Liver (tissue), 9 donors: ENCODE data around the gene ACTN1. TPM values are rescaled to one million over a fixed set of nuclear protein-coding genes. Genes with fewer than 3 reads are reported as not detected.

Source experiments
- DNase-seq: peaks from one replicate; pipeline ENCODE4 v3.0.0-alpha.2; 2017; ENCODE audit warnings: low spot score
- H3K27ac ChIP-seq, 2 donors: one replicate each; pipeline ENCODE4 v1.7.0; 2013; ENCODE audit warnings: inconsistent platforms in 2 of 2, low read length in 2 of 2, control low read depth in 1 of 2, low read depth in 1 of 2, mild to moderate bottlenecking in 1 of 2
- H3K27me3 ChIP-seq, 4 donors: one replicate each; pipeline versions ENCODE4 v1.6.1 to v1.7.0; 2013; ENCODE audit warnings: low read length in 3 of 4, inconsistent platforms in 1 of 4, mild to moderate bottlenecking in 1 of 4, moderate library complexity in 1 of 4; ENCODE audit not compliant: control insufficient read depth in 4 of 4, insufficient read depth in 4 of 4
- H3K36me3 ChIP-seq, 4 donors: one replicate each; pipeline versions ENCODE4 v1.6.1 to v1.7.0; 2013; ENCODE audit warnings: low read length in 3 of 4, mild to moderate bottlenecking in 3 of 4, low read depth in 1 of 4, moderate library complexity in 1 of 4; ENCODE audit not compliant: control insufficient read depth in 4 of 4, insufficient read depth in 3 of 4
- H3K4me1 ChIP-seq, 4 donors: one replicate each; pipeline versions ENCODE4 v1.6.1 to v1.7.0; 2013; ENCODE audit warnings: low read length in 3 of 4, mild to moderate bottlenecking in 3 of 4, moderate library complexity in 1 of 4; ENCODE audit not compliant: control insufficient read depth in 4 of 4, insufficient read depth in 4 of 4
- H3K4me3 ChIP-seq, 3 donors: one replicate each; pipeline versions ENCODE4 v1.6.1 to v1.7.0; 2013; ENCODE audit warnings: low read length in 3 of 3, control low read depth in 1 of 3, low read depth in 1 of 3, mild to moderate bottlenecking in 1 of 3
- H3K9ac ChIP-seq, 2 donors: one replicate each; pipeline ENCODE4 v1.7.0; 2013; ENCODE audit warnings: low read length in 2 of 2, mild to moderate bottlenecking in 2 of 2, moderate library complexity in 2 of 2, control low read depth in 1 of 2, low read depth in 1 of 2
- H3K9me3 ChIP-seq, 4 donors: one replicate each; pipeline versions ENCODE4 v1.6.1 to v1.7.0; 2013; ENCODE audit warnings: low read length in 3 of 4; ENCODE audit not compliant: control insufficient read depth in 4 of 4
- ATF3 ChIP-seq: IDR thresholded peaks from 2 replicates; pipeline ENCODE4 v1.6.1; 2016; ENCODE audit warnings: antibody characterized with exemption
- FOXA1 ChIP-seq: IDR thresholded peaks from 2 replicates; pipeline ENCODE4 v1.6.1; 2016; ENCODE audit warnings: antibody characterized with exemption
- FOXA2 ChIP-seq: IDR thresholded peaks from 2 replicates; pipeline ENCODE4 v1.6.1; 2016; ENCODE audit warnings: antibody characterized with exemption
- HNF4A ChIP-seq, 2 donors: conservative IDR thresholded peaks; 2 replicates each; pipeline ENCODE4 v1.6.1; 2016; ENCODE audit warnings: antibody characterized with exemption in 2 of 2, mild to moderate bottlenecking in 2 of 2
- HNF4G ChIP-seq: IDR thresholded peaks from 2 replicates; pipeline ENCODE4 v1.6.1; 2016; ENCODE audit warnings: antibody characterized with exemption
- JUND ChIP-seq, 2 donors: IDR thresholded peaks; 2 replicates each; pipeline ENCODE4 v1.6.1; 2016; ENCODE audit warnings: antibody characterized with exemption in 2 of 2
- NR2F2 ChIP-seq: IDR thresholded peaks from 2 replicates; pipeline ENCODE4 v1.6.1; 2016; ENCODE audit warnings: antibody characterized with exemption
- RAD21 ChIP-seq, 2 donors: IDR thresholded peaks; 2 replicates each; pipeline ENCODE4 v1.6.1; 2016; ENCODE audit warnings: antibody characterized with exemption in 2 of 2, mild to moderate bottlenecking in 2 of 2
- SP1 ChIP-seq: IDR thresholded peaks from 2 replicates; pipeline ENCODE4 v1.6.1; 2018; ENCODE audit warnings: antibody characterized with exemption, mild to moderate bottlenecking
- TAF1 ChIP-seq: conservative IDR thresholded peaks from 2 replicates; pipeline ENCODE4 v1.6.1; 2016; ENCODE audit warnings: antibody characterized with exemption, mild to moderate bottlenecking
- ZBTB33 ChIP-seq: IDR thresholded peaks from 2 replicates; pipeline ENCODE4 v1.6.1; 2016; ENCODE audit warnings: antibody characterized with exemption
- WGBS: extraction: QIAGEN DNeasy Blood & Tissue Kit; methylation state at CpG from one replicate; pipeline ENCODE4 v1.1.7; 2013; 5-methylcytosine and 5-hydroxymethylcytosine counted together
- polyA plus RNA-seq, 2 donors: library from polyadenylated mRNA; stranded (reverse) in 1 of 2; unstranded in 1 of 2; fragments of 200-250 nt in 1 of 2; fragments of >200 nt in 1 of 2; fragmentation: Nextera tagmentation in 1 of 2; extraction: Ambion mirVana in 1 of 2; gene quantifications; one replicate each; pipeline versions ENCODE4 v1.2.1 to v1.2.3, GENCODE V29; 2013 to 2015
- total RNA-seq, 2 donors: library from RNA; depleted of rRNA; stranded (reverse); fragments of >200 nt; gene quantifications; one replicate each; pipeline ENCODE4 v1.2.3, GENCODE V29; 2014
- TF ChIP-seq, protein P1 (sequence below): IDR thresholded peaks from 2 replicates; pipeline ENCODE4 v1.6.1; 2016; ENCODE audit warnings: antibody characterized with exemption, mild to moderate bottlenecking
- TF ChIP-seq, protein P2 (sequence below): IDR thresholded peaks from 2 replicates; pipeline ENCODE4 v1.6.1; 2016; ENCODE audit warnings: antibody characterized with exemption
- TF ChIP-seq, protein P3 (sequence below): fragments of 150-350 bp; IDR thresholded peaks from 2 replicates; pipeline ENCODE4 v1.5.1; 2017; ENCODE audit warnings: improper control_type of control experiment, low read depth, low read length; ENCODE audit not compliant: missing input control
- donor health status: healthy.
- donor health status: healthy.
- donor health status: healthy.
- donor health status: healthy.
- donor health status: healthy.

The ACTN1 gene
- total and polyA plus RNA-seq, 4 donors = 36.2 to 100 (median 63.1) TPM

GRCh38 chr14:68846466-68846865 is 132.6 kb downstream of the ACTN1 start:
- TF ChIP-seq JUND (IDR thresholded peaks at IDR 0.05) (no peak), ZBTB33 (no peak), FOXA1 (no peak), RAD21 (IDR thresholded peaks at IDR 0.05) (no peak), ATF3 (no peak), NR2F2 (no peak), SP1 (no peak)
- TF ChIP-seq, protein P1, sequence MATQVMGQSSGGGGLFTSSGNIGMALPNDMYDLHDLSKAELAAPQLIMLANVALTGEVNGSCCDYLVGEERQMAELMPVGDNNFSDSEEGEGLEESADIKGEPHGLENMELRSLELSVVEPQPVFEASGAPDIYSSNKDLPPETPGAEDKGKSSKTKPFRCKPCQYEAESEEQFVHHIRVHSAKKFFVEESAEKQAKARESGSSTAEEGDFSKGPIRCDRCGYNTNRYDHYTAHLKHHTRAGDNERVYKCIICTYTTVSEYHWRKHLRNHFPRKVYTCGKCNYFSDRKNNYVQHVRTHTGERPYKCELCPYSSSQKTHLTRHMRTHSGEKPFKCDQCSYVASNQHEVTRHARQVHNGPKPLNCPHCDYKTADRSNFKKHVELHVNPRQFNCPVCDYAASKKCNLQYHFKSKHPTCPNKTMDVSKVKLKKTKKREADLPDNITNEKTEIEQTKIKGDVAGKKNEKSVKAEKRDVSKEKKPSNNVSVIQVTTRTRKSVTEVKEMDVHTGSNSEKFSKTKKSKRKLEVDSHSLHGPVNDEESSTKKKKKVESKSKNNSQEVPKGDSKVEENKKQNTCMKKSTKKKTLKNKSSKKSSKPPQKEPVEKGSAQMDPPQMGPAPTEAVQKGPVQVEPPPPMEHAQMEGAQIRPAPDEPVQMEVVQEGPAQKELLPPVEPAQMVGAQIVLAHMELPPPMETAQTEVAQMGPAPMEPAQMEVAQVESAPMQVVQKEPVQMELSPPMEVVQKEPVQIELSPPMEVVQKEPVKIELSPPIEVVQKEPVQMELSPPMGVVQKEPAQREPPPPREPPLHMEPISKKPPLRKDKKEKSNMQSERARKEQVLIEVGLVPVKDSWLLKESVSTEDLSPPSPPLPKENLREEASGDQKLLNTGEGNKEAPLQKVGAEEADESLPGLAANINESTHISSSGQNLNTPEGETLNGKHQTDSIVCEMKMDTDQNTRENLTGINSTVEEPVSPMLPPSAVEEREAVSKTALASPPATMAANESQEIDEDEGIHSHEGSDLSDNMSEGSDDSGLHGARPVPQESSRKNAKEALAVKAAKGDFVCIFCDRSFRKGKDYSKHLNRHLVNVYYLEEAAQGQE = no peak
- TF ChIP-seq, protein P2, sequence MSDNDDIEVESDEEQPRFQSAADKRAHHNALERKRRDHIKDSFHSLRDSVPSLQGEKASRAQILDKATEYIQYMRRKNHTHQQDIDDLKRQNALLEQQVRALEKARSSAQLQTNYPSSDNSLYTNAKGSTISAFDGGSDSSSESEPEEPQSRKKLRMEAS = no peak
- H3K4me1 ChIP-seq = peaks cover 5 to 31% (median 11%) of the 10 kb centered on the region in 4 donors
- H3K9ac ChIP-seq = no peak overlapping the region
- H3K27me3 ChIP-seq = no peaks in the 10 kb centered on the region
- H3K9me3 ChIP-seq = no peaks in the 10 kb centered on the region
- H3K36me3 ChIP-seq = no peaks in the 10 kb centered on the region
- H3K27ac ChIP-seq = no peak overlapping the region
- 86% methylated on average over 3 of the region's 3 CpGs for WGBS
- no peak for DNase-seq
- H3K4me3 ChIP-seq = no peak overlapping the region

DNA sequence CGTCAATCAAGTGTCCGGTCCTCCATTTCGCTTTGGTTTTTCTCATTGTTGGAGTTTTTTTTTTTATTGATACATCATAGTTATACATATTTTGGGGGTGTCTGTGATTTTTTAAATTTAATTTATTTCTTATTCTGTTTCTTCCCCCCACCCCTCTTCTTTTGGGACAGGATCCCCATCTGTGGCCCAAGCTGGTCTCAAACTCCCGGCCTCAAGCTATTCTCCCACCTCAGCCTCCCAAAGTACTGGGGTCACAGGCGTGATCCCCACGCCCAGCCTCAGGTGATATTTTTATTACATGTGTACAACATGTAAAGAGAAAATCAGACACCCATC is 134.9 kb downstream of the ACTN1 start:
- H3K9me3 ChIP-seq = no peaks in the 10 kb centered on the region
- no peak for DNase-seq
- 26% methylated on average over 6 of the region's 6 CpGs for WGBS
- no peak overlapping the region for H3K4me3 ChIP-seq
- no peak overlapping the region for H3K9ac ChIP-seq
- H3K4me1 ChIP-seq = peaks cover 5 to 28% (median 11%) of the 10 kb centered on the region in 4 donors
- TF ChIP-seq ZBTB33 (no peak), SP1 (no peak), HNF4A (conservative IDR thresholded peaks at IDR 0.05) (no peak), RAD21 (IDR thresholded peaks at IDR 0.05) (no peak), HNF4G (no peak), NR2F2 (no peak), ATF3 (no peak), JUND (IDR thresholded peaks at IDR 0.05) (no peak), FOXA2 (no peak), TAF1 (no peak)
- TF ChIP-seq, protein P3, sequence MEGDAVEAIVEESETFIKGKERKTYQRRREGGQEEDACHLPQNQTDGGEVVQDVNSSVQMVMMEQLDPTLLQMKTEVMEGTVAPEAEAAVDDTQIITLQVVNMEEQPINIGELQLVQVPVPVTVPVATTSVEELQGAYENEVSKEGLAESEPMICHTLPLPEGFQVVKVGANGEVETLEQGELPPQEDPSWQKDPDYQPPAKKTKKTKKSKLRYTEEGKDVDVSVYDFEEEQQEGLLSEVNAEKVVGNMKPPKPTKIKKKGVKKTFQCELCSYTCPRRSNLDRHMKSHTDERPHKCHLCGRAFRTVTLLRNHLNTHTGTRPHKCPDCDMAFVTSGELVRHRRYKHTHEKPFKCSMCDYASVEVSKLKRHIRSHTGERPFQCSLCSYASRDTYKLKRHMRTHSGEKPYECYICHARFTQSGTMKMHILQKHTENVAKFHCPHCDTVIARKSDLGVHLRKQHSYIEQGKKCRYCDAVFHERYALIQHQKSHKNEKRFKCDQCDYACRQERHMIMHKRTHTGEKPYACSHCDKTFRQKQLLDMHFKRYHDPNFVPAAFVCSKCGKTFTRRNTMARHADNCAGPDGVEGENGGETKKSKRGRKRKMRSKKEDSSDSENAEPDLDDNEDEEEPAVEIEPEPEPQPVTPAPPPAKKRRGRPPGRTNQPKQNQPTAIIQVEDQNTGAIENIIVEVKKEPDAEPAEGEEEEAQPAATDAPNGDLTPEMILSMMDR = no peak
- TF ChIP-seq, protein P2 = no peak
- TF ChIP-seq, protein P1 = no peak
- no peaks in the 10 kb centered on the region for H3K27me3 ChIP-seq
- no peaks in the 10 kb centered on the region for H3K36me3 ChIP-seq
- H3K27ac ChIP-seq = no peak overlapping the region
